Endothelial cell of umbilical vein (primary cell): ENCODE data around the gene COMT. TPM values are rescaled to one million over a fixed set of nuclear protein-coding genes. Genes with fewer than 3 reads are reported as not detected.

Experiments
- BruUV-seq: library from RNA; stranded (reverse); fragments of 400-500 nt; replicated peaks from 2 replicates; lab custom pipeline; 2021; lab: Mats Ljungman, UMichigan
- CTCF ChIA-PET: fragments of 300-600, 350-600 bp; sonication (Branson Sonifier 250); formaldehyde crosslinking; loops from one replicate; lab custom pipeline; 2021; ENCODE audit warnings: antibody characterized with exemption, inconsistent platforms; lab: Charles Lee
- POLR2A ChIA-PET: fragments of 300-600, 350-600 bp; sonication (Branson Sonifier 250); formaldehyde crosslinking; loops from one replicate; lab custom pipeline; 2021; ENCODE audit warnings: antibody characterized with exemption, inconsistent platforms; lab: Charles Lee
- DNase-seq: peaks from one replicate; pipeline ENCODE4 v3.0.0-alpha.2; 2011; ENCODE audit warnings: low read depth, low spot score
- FAIRE-seq: peaks from 2 replicates; lab custom pipeline; 2011; peaks lifted over from hg19 to GRCh38; lab: Jason Lieb, UNC
- H2AFZ ChIP-seq: 2 replicates; pipeline ENCODE4 v1.6.0; 2012; ENCODE audit warnings: low read depth, low read length, control low read depth, inconsistent platforms
- H3K27ac ChIP-seq: 2 replicates; pipeline ENCODE4 v1.5.1; 2011; ENCODE audit warnings: low read depth, mild to moderate bottlenecking, control low read depth, low read length, moderate library complexity; ENCODE audit not compliant: insufficient read depth
- H3K27me3 ChIP-seq, 2 experiments: 2 replicates each; pipeline versions ENCODE4 v1.6.0 to v1.6.1; 2011; ENCODE audit warnings: low read length in 2 of 2, mixed read lengths in 1 of 2; ENCODE audit not compliant: control insufficient read depth in 2 of 2, insufficient read depth in 2 of 2
- H3K36me3 ChIP-seq, 2 experiments: 2 replicates in 1 of 2; 3 replicates in 1 of 2; pipeline ENCODE4 v1.5.1; 2011; ENCODE audit warnings: low read length in 2 of 2, mild to moderate bottlenecking in 1 of 2, moderate library complexity in 1 of 2; ENCODE audit not compliant: control insufficient read depth in 2 of 2, insufficient read depth in 2 of 2; ENCODE audit errors: extremely low read depth in 1 of 2
- H3K4me1 ChIP-seq: 3 replicates; pipeline ENCODE4 v1.5.1; 2011; ENCODE audit warnings: mild to moderate bottlenecking, low read length; ENCODE audit not compliant: control insufficient read depth, insufficient read depth; ENCODE audit errors: extremely low read depth
- H3K4me2 ChIP-seq: 2 replicates; pipeline ENCODE4 v1.6.1; 2011; ENCODE audit warnings: low read length, control low read depth, mixed read lengths; ENCODE audit not compliant: insufficient read depth
- H3K4me3 ChIP-seq, 3 experiments: fragments of 200-600 bp in 1 of 3; sonication (generic), shearing (Covaris generic) in 1 of 3; replicated peaks in 1 of 3; 2 replicates each; pipeline ENCODE4 v1.5.1; 2011 to 2016; ENCODE audit warnings: control low read depth in 3 of 3, low read length in 3 of 3, mild to moderate bottlenecking in 2 of 3, inconsistent platforms in 1 of 3, low read depth in 1 of 3, moderate library complexity in 1 of 3; ENCODE audit not compliant: insufficient read depth in 1 of 3
- H3K79me2 ChIP-seq: 2 replicates; pipeline ENCODE4 v1.6.0; 2012; ENCODE audit warnings: low read length, inconsistent platforms; ENCODE audit not compliant: control insufficient read depth, insufficient read depth
- H3K9ac ChIP-seq: replicated peaks from 2 replicates; pipeline ENCODE3; 2011; ENCODE audit warnings: low read length, control low read depth; ENCODE audit not compliant: insufficient read depth; ENCODE audit errors: extremely low read depth
- H3K9me1 ChIP-seq: replicated peaks from 3 replicates; pipeline ENCODE4 v1.6.0; 2011; ENCODE audit warnings: mild to moderate bottlenecking, low read length; ENCODE audit not compliant: control insufficient read depth, insufficient read depth; ENCODE audit errors: extremely low read depth
- H3K9me3 ChIP-seq: replicated peaks from 2 replicates; pipeline ENCODE4 v1.5.1; 2012; ENCODE audit warnings: low read length, inconsistent platforms; ENCODE audit not compliant: control insufficient read depth, insufficient read depth
- H4K20me1 ChIP-seq: replicated peaks from 2 replicates; pipeline ENCODE3; 2011; ENCODE audit warnings: mild to moderate bottlenecking, low read length; ENCODE audit not compliant: control insufficient read depth, insufficient read depth; ENCODE audit errors: extremely low read depth
- CTCF ChIP-seq, 2 donors: IDR thresholded peaks; 1 replicate in 1 of 2; 2 replicates in 1 of 2; pipeline ENCODE4 v1.5.1; 2011; ENCODE audit warnings: low read length in 2 of 2, mild to moderate bottlenecking in 2 of 2, moderate library complexity in 2 of 2, control low read depth in 1 of 2, inconsistent platforms in 1 of 2, low read depth in 1 of 2; ENCODE audit not compliant: insufficient read depth in 1 of 2; ENCODE audit errors: extremely low read depth in 1 of 2
- EZH2 ChIP-seq: IDR thresholded peaks from 2 replicates; pipeline ENCODE4 v1.6.1; 2012; ENCODE audit warnings: borderline replicate concordance, low read depth, mild to moderate bottlenecking, moderate library complexity, low read length, inconsistent platforms; ENCODE audit not compliant: severe bottlenecking
- FOS ChIP-seq: IDR thresholded peaks from 2 replicates; pipeline ENCODE4 v1.6.1; 2011; ENCODE audit warnings: mild to moderate bottlenecking, low read length, moderate library complexity, borderline replicate concordance; ENCODE audit not compliant: insufficient read depth
- GATA2 ChIP-seq: IDR thresholded peaks from 2 replicates; pipeline ENCODE4 v1.7.0; 2011; ENCODE audit warnings: low read depth, mild to moderate bottlenecking, moderate library complexity, mixed read lengths, low read length; ENCODE audit not compliant: insufficient read length, insufficient read depth
- JUN ChIP-seq: IDR thresholded peaks from 2 replicates; pipeline ENCODE4 v1.6.1; 2011; ENCODE audit warnings: borderline replicate concordance, low read depth; ENCODE audit not compliant: insufficient read length, insufficient read depth
- MAX ChIP-seq: IDR thresholded peaks from 2 replicates; pipeline ENCODE4 v1.6.1; 2011; ENCODE audit not compliant: insufficient read depth, insufficient read length
- MYC ChIP-seq: IDR thresholded peaks from one replicate; pipeline ENCODE4 v1.6.1; 2011; ENCODE audit warnings: mild to moderate bottlenecking, low read depth, low read length
- POLR2A ChIP-seq: IDR thresholded peaks from 2 replicates; pipeline ENCODE4 v1.6.1; 2012; ENCODE audit warnings: low read depth, mild to moderate bottlenecking, control low read depth, low read length
- POLR2AphosphoS5 ChIP-seq: IDR thresholded peaks from 2 replicates; pipeline ENCODE4 v1.6.1; 2012; ENCODE audit warnings: low read depth, mild to moderate bottlenecking, control low read depth, low read length, moderate library complexity; ENCODE audit not compliant: insufficient read depth
- dilution Hi-C: fragments of 300-500 bp; cut with MboI; formaldehyde crosslinking; loops from one replicate; pipeline ENCODE4 v1.15.0; 2019; ENCODE audit warnings: low sequenced_read_pairs; ENCODE audit not compliant: extremely low pct_ligation_motif_present
- intact Hi-C: fragments of 100-400 bp; cut with micrococcal nuclease; formaldehyde crosslinking; loops from one replicate; pipeline ENCODE4 v1.10.0; 2022
- polyA plus RNA-seq, 4 experiments: library from polyadenylated mRNA; depleted of rRNA in 3 of 4; stranded (reverse) in 3 of 4; unstranded in 1 of 4; fragments of >200 nt; gene quantifications; 2 replicates each; pipeline versions ENCODE4 v1.2.1 to v1.2.3, GENCODE V29; 2011 to 2012; ENCODE audit warnings: missing spikeins in 1 of 4
- total RNA-seq: library from RNA; stranded (reverse); gene quantifications from 2 replicates; pipeline ENCODE4 v1.2.3, GENCODE V29; 2021

COMT gene
- total and polyA plus RNA-seq, 2 donors (not counting 3 experiments of a cell fraction or from before 2014, with no cell fraction given), result 221 to 537 TPM

GRCh38 chr22:19959043-19959586 is 17.5 kb downstream of the COMT start:
- Histone ChIP-seq H3K79me2 (no peaks in the 10 kb centered on the region), H3K27me3 (no peaks in the 10 kb centered on the region), H2AFZ (no peak overlapping the region), H3K4me2 (peak overlapping the region; percentile 64), H3K36me3 (peaks cover 0 to 18% of the 10 kb centered on the region in 2 experiments), H3K27ac (no peak overlapping the region), H3K9ac (no peak overlapping the region), H3K9me3 (no peaks in the 10 kb centered on the region), H3K4me3 (peak overlapping the region in 2 of 3 experiments; percentile 13 to 23), H4K20me1 (no peaks in the 10 kb centered on the region), H3K9me1 (no peaks in the 10 kb centered on the region), H3K4me1 (peaks cover 19% of the 10 kb centered on the region)
- dilution Hi-C loops, result no loop called here
- DNase-seq (peak; percentile 79), FAIRE-seq (peak; percentile 85)
- TF ChIP-seq FOS (no peak), POLR2AphosphoS5 (peak; percentile 29), MYC (no peak), POLR2A (peak; percentile 40), JUN (no peak), EZH2 (no peak), CTCF (IDR thresholded peaks at IDR 0.05; ENCODE audit: extremely low read depth in 1 of 2, insufficient read depth in 1 of 2, low read depth in 1 of 2, low read length in 2 of 2) (no peak), MAX (no peak), GATA2 (no peak)
- ChIA-PET CTCF (interaction anchor here (0.8 to 1.7 kb wide), 5 partner anchors 10 to 228 kb away, joined by 3 to 7 read pairs (median 5); no protein-coding TSS in a partner anchor), POLR2A (interaction anchor here (0.9 kb wide), 1 partner anchor 9 kb away, joined by 5 read pairs; no protein-coding TSS in a partner anchor)
- no TSS peak for BruUV-seq
- intact Hi-C loops, result no loop called here
